Neural cell (in vitro differentiated cells): ENCODE data around the gene ENAM.
"Not testable (repeated sequence)": the region's sequence is repeated elsewhere in the genome, so short reads cannot be mapped to it uniquely, and the experiment has no call there.

Experiments
- CTCF ChIP-seq: fragments of 450-650 bp; IDR thresholded peaks from 2 replicates; pipeline ENCODE4 v1.5.1; 2014; ENCODE audit warnings: antibody characterized with exemption, mild to moderate bottlenecking, moderate library complexity; ENCODE audit not compliant: poor library complexity, severe bottlenecking
- EZH2 ChIP-seq: fragments of 200-600, 300-800 bp; shearing (Covaris generic), sonication (generic); IDR thresholded peaks from 2 replicates; pipeline ENCODE4 v1.6.1; 2014; ENCODE audit warnings: antibody characterized with exemption, low read length, borderline replicate concordance, mild to moderate bottlenecking; ENCODE audit not compliant: insufficient read depth, poor library complexity, severe bottlenecking
- POLR2AphosphoS5 ChIP-seq: IDR thresholded peaks from 2 replicates; pipeline ENCODE4 v1.6.1; 2012
- REST ChIP-seq: IDR thresholded peaks from 2 replicates; pipeline ENCODE4 v1.6.1; 2012; ENCODE audit warnings: borderline replicate concordance

- not testable (repeated sequence) for TF ChIP-seq CTCF, POLR2AphosphoS5, REST, EZH2
Measured at GRCh38 chr4:70694633-70695032, 66.1 kb downstream of the ENAM start.
